ENCODE results near the gene ARFIP2.

Gene ARFIP2

GRCh38 chr11:6481012-6481923, at the start of gene ARFIP2, which contains the start of gene TIMM10B:
Gene ARFIP2, minus strand, starts transcription at chr11:6481331. Its CDS starts 910 bp downstream, at chr11:6480421.
Gene TIMM10B, plus strand, starts transcription at chr11:6481501. Its CDS starts 16 bp downstream, at chr11:6481517.
- TF ChIP-seq USF1 (IDR thresholded peaks at IDR 0.05): 0 out of 2 replicates have a peak, but pooled peaks have one; percentile 26
- 0 out of 2 replicates have a peak, but pooled peaks have one; percentile 28 for TF ChIP-seq EP300 (IDR thresholded peaks at IDR 0.05; ENCODE audit: borderline replicate concordance)
- TF ChIP-seq CREB1 (IDR thresholded peaks at IDR 0.05; ENCODE audit: low read depth): peak; percentile 96
- no peak for TF ChIP-seq RAD21 (IDR thresholded peaks at IDR 0.05; ENCODE audit: low read depth)
- TF ChIP-seq MAX (IDR thresholded peaks at IDR 0.05): peak; percentile 89
- TF ChIP-seq YY1 (IDR thresholded peaks at IDR 0.05; ENCODE audit: low read depth): peak; percentile 59
- TF ChIP-seq ZBTB7A (IDR thresholded peaks at IDR 0.05; ENCODE audit: low read depth): no peak
- TF ChIP-seq TAF1 (IDR thresholded peaks at IDR 0.05; ENCODE audit: low read depth): peak; percentile 67

- no peak for TF ChIP-seq RAD21 (IDR thresholded peaks at IDR 0.05; ENCODE audit: low read depth)
- no peak for TF ChIP-seq CREB1 (IDR thresholded peaks at IDR 0.05; ENCODE audit: low read depth)
- no peak for TF ChIP-seq TCF12 (IDR thresholded peaks at IDR 0.05; ENCODE audit: low read depth)
- no peak for TF ChIP-seq NFIC (IDR thresholded peaks at IDR 0.05)
- TF ChIP-seq FOXM1 (IDR thresholded peaks at IDR 0.05; ENCODE audit: borderline replicate concordance, low read depth): no peak
- no peak for TF ChIP-seq TEAD4 (IDR thresholded peaks at IDR 0.05)
Measured at GRCh38 chr11:6530848-6531247, 49.7 kb upstream of the ARFIP2 start.

GRCh38 chr11:6529266-6529665, 48.1 kb upstream of the ARFIP2 start:
- TF ChIP-seq EGR1 (IDR thresholded peaks at IDR 0.05) (no peak), CEBPB (IDR thresholded peaks at IDR 0.05) (no peak), ZBTB7A (IDR thresholded peaks at IDR 0.05; ENCODE audit: low read depth) (no peak), TAF1 (IDR thresholded peaks at IDR 0.05; ENCODE audit: low read depth) (no peak), RAD21 (IDR thresholded peaks at IDR 0.05; ENCODE audit: low read depth) (no peak), FOXM1 (IDR thresholded peaks at IDR 0.05; ENCODE audit: borderline replicate concordance, low read depth) (no peak), NFIC (IDR thresholded peaks at IDR 0.05) (no peak), EP300 (IDR thresholded peaks at IDR 0.05; ENCODE audit: borderline replicate concordance) (no peak)

GRCh38 chr11:6526411-6527135, 45.4 kb upstream of the ARFIP2 start:
- TF ChIP-seq TCF12 (IDR thresholded peaks at IDR 0.05; ENCODE audit: low read depth) (no peak), EP300 (IDR thresholded peaks at IDR 0.05; ENCODE audit: borderline replicate concordance) (no peak), REST (IDR thresholded peaks at IDR 0.05; ENCODE audit: low read depth) (no peak), EGR1 (IDR thresholded peaks at IDR 0.05) (no peak), ZBTB7A (IDR thresholded peaks at IDR 0.05; ENCODE audit: low read depth) (no peak), MAX (IDR thresholded peaks at IDR 0.05) (no peak), RAD21 (IDR thresholded peaks at IDR 0.05; ENCODE audit: low read depth) (no peak), TEAD4 (IDR thresholded peaks at IDR 0.05) (no peak), TAF1 (IDR thresholded peaks at IDR 0.05; ENCODE audit: low read depth) (no peak), USF1 (IDR thresholded peaks at IDR 0.05) (no peak), CEBPB (IDR thresholded peaks at IDR 0.05) (no peak), CREB1 (IDR thresholded peaks at IDR 0.05; ENCODE audit: low read depth) (no peak), YY1 (IDR thresholded peaks at IDR 0.05; ENCODE audit: low read depth) (no peak), FOXM1 (IDR thresholded peaks at IDR 0.05; ENCODE audit: borderline replicate concordance, low read depth) (no peak), NFIC (IDR thresholded peaks at IDR 0.05) (no peak)

GRCh38 chr11:6523253-6523652, 42.1 kb upstream of the ARFIP2 start:
- TF ChIP-seq NFIC (IDR thresholded peaks at IDR 0.05) (no peak), EGR1 (IDR thresholded peaks at IDR 0.05) (no peak)

GRCh38 chr11:6520265-6520664, 39.1 kb upstream of the ARFIP2 start:
- TF ChIP-seq FOXM1 (IDR thresholded peaks at IDR 0.05; ENCODE audit: borderline replicate concordance, low read depth) (no peak), TEAD4 (IDR thresholded peaks at IDR 0.05) (no peak), YY1 (IDR thresholded peaks at IDR 0.05; ENCODE audit: low read depth) (no peak)

- TF ChIP-seq USF1 (IDR thresholded peaks at IDR 0.05) (no peak), TEAD4 (IDR thresholded peaks at IDR 0.05) (no peak), REST (IDR thresholded peaks at IDR 0.05; ENCODE audit: low read depth) (no peak), RAD21 (IDR thresholded peaks at IDR 0.05; ENCODE audit: low read depth) (no peak), CEBPB (IDR thresholded peaks at IDR 0.05) (no peak), FOXM1 (IDR thresholded peaks at IDR 0.05; ENCODE audit: borderline replicate concordance, low read depth) (no peak), MAX (IDR thresholded peaks at IDR 0.05) (no peak), YY1 (IDR thresholded peaks at IDR 0.05; ENCODE audit: low read depth) (no peak), CREB1 (IDR thresholded peaks at IDR 0.05; ENCODE audit: low read depth) (no peak), TAF1 (IDR thresholded peaks at IDR 0.05; ENCODE audit: low read depth) (no peak), ZBTB7A (IDR thresholded peaks at IDR 0.05; ENCODE audit: low read depth) (no peak), EP300 (IDR thresholded peaks at IDR 0.05; ENCODE audit: borderline replicate concordance) (no peak), EGR1 (IDR thresholded peaks at IDR 0.05) (no peak), TCF12 (IDR thresholded peaks at IDR 0.05; ENCODE audit: low read depth) (no peak), NFIC (IDR thresholded peaks at IDR 0.05) (no peak)
Measured at GRCh38 chr11:6516865-6517264, 35.7 kb upstream of the ARFIP2 start.
